Activated naive CD8-positive, alpha-beta T cell treated with anti-CD3 and anti-CD28 coated beads, Interleukin-2, amount 10 ng/mL, durations not matched to agents 7 days and 5 days (primary cell): ENCODE data around the gene AEBP2. TPM values are rescaled to one million over a fixed set of nuclear protein-coding genes. Genes with fewer than 3 reads are reported as not detected.
"Not testable (repeated sequence)": the region's sequence is repeated elsewhere in the genome, so short reads cannot be mapped to it uniquely, and the experiment has no call there.

Experiments
- ATAC-seq: fragments of 150-1000 bp; cut with Tn5 transposase; one replicate; pipeline ENCODE4 v1.10.0; 2021; ENCODE audit warnings: low read depth, moderate library complexity
- POLR2A ChIA-PET: fragments of 350-600 bp; sonication (Branson Sonifier 250); formaldehyde crosslinking; loops from one replicate; lab custom pipeline; 2021; ENCODE audit warnings: antibody characterized with exemption; lab: Charles Lee
- DNase-seq: peaks from one replicate; pipeline ENCODE4 v3.0.0; 2021
- H3K27ac Mint-ChIP-seq: one replicate; pipeline ENCODE4 v1.8.0; 2022; ENCODE audit warnings: mild to moderate bottlenecking, mixed read lengths
- H3K27me3 Mint-ChIP-seq: one replicate; pipeline ENCODE4 v1.8.0; 2022; ENCODE audit warnings: mild to moderate bottlenecking, moderate library complexity, mixed read lengths
- H3K36me3 Mint-ChIP-seq: one replicate; pipeline ENCODE4 v1.8.0; 2021; ENCODE audit warnings: mild to moderate bottlenecking, mixed read lengths
- H3K4me1 Mint-ChIP-seq: one replicate; pipeline ENCODE4 v1.8.0; 2021; ENCODE audit warnings: mixed read lengths
- H3K4me3 Mint-ChIP-seq: one replicate; pipeline ENCODE4 v1.8.0; 2022; ENCODE audit warnings: mild to moderate bottlenecking, moderate library complexity, mixed read lengths
- H3K9me3 Mint-ChIP-seq: one replicate; pipeline ENCODE4 v1.8.0; 2021; ENCODE audit warnings: mixed read lengths
- total RNA-seq, 2 experiments: library from RNA; stranded (reverse); gene quantifications; one replicate each; pipeline ENCODE4 v1.2.3, GENCODE V29; 2021

AEBP2 gene
- total RNA-seq, 2 experiments from 2014 or later: 60.3 to 62.7 TPM

- Mint-ChIP-seq H3K36me3 (peaks cover 5% of the 10 kb centered on the region), H3K9me3 (peaks cover 2% of the 10 kb centered on the region), H3K27me3 (no peaks in the 10 kb centered on the region), H3K4me1 (peaks cover 8% of the 10 kb centered on the region), H3K4me3 (no peak overlapping the region), H3K27ac (no peak overlapping the region)
- DNase-seq (no peak), ATAC-seq (no peak)
- POLR2A ChIA-PET: no interaction called here
Observed at GRCh38 chr12:19410211-19410610, 29.1 kb upstream of the AEBP2 start.

- peaks cover 2% of the 10 kb centered on the region for H3K36me3 Mint-ChIP-seq
- H3K27ac Mint-ChIP-seq: no peak overlapping the region
- H3K9me3 Mint-ChIP-seq: peaks cover under 1% of the 10 kb centered on the region
- H3K4me1 Mint-ChIP-seq: peaks cover 8% of the 10 kb centered on the region
- DNase-seq: no peak
- H3K27me3 Mint-ChIP-seq: no peaks in the 10 kb centered on the region
- ATAC-seq: no peak
- H3K4me3 Mint-ChIP-seq: no peak overlapping the region
- POLR2A ChIA-PET: no interaction called here
Observed at GRCh38 chr12:19410629-19411185, 28.6 kb upstream of the AEBP2 start.

- H3K27ac Mint-ChIP-seq: no peak overlapping the region
- no peak for DNase-seq
- no peaks in the 10 kb centered on the region for H3K27me3 Mint-ChIP-seq
- peak; percentile 36 for ATAC-seq
- POLR2A ChIA-PET: no interaction called here
- peaks cover 2% of the 10 kb centered on the region for H3K36me3 Mint-ChIP-seq
- peaks cover 8% of the 10 kb centered on the region for H3K4me1 Mint-ChIP-seq
- no peak overlapping the region for H3K4me3 Mint-ChIP-seq
- H3K9me3 Mint-ChIP-seq: no peaks in the 10 kb centered on the region
Observed at GRCh38 chr12:19411234-19412204, 27.8 kb upstream of the AEBP2 start.

DNA sequence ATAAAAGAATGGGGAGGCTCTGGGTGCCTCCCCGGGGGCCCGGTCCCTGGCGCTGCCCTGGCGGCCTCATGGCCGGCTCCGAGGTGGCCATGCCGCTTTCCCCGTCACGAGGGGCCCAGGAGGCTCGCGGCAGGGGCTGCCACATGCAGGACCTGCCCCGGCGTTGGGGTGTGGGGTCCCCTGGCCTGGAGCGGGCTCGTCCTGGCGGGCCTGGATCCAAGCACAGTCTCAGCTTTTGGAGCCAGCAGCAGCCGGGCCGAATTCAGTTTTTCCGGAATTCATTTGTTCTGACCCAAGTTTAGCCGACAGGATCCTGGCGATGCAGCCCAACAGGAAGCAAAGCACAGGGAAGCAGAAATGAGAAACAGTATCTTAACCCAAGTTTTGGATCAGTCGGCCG lies 26.4 kb upstream of the AEBP2 start:
- no peak for DNase-seq
- Mint-ChIP-seq H3K4me3 (no peak overlapping the region), H3K4me1 (peaks cover 9% of the 10 kb centered on the region), H3K36me3 (no peaks in the 10 kb centered on the region), H3K9me3 (no peaks in the 10 kb centered on the region), H3K27ac (no peak overlapping the region), H3K27me3 (no peaks in the 10 kb centered on the region)
- ATAC-seq: no peak
- POLR2A ChIA-PET: no interaction called here

DNA sequence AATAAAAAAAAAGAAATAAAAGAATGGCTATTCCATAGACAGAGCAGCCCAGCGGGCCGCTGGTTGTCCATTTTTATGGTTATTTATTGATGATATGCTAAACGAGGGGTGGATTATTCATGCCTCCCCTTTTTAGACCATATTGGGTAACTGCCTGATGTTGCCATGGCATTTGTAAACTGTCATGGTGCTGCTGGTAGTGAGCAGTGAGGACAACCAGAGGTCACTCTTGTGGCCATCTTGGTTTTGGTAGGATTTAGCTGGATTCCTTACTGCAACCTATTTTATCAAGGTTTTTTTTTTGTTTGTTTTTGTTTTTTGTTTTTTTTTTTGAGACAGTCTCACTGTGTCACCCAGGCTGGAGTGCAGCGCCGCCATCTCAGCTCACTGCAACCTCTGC lies 25.7 kb upstream of the AEBP2 start:
- H3K4me3 Mint-ChIP-seq, H3K4me1 Mint-ChIP-seq, H3K9me3 Mint-ChIP-seq, DNase-seq, H3K27ac Mint-ChIP-seq, POLR2A ChIA-PET, ATAC-seq, H3K27me3 Mint-ChIP-seq, H3K36me3 Mint-ChIP-seq: not testable (repeated sequence)

DNA sequence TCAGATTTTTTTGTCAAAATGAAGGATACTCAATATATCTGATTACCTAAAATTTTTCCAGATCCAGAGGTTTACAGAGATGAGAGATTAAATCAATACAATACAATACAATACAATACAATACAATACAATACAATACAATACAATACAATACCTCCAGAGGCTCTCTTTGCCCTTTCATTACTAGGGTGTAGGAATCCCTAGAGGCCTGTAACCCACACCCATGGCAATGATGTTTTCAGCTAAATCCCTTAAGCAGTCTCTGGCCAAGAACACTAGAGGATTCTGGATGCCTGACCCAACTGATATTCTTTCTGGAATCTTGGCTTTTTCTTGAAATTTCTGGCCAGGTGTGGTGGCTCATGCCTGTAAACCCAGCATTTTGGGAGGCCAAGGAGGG lies 23.7 kb upstream of the AEBP2 start:
- peaks cover under 1% of the 10 kb centered on the region for H3K36me3 Mint-ChIP-seq
- no peaks in the 10 kb centered on the region for H3K27me3 Mint-ChIP-seq
- POLR2A ChIA-PET: interaction anchor here (1.2 kb wide), 1 partner anchor 25 kb away, joined by 3 read pairs; no protein-coding TSS in a partner anchor
- ATAC-seq: no peak
- no peak overlapping the region for H3K4me3 Mint-ChIP-seq
- H3K27ac Mint-ChIP-seq: no peak overlapping the region
- H3K9me3 Mint-ChIP-seq: no peaks in the 10 kb centered on the region
- peaks cover 5% of the 10 kb centered on the region for H3K4me1 Mint-ChIP-seq
- no peak for DNase-seq

GRCh38 chr12:19419086-19419485 lies 20.2 kb upstream of the AEBP2 start:
- Mint-ChIP-seq H3K27me3 (no peaks in the 10 kb centered on the region), H3K4me3 (no peak overlapping the region), H3K27ac (no peak overlapping the region), H3K4me1 (peaks cover 14% of the 10 kb centered on the region), H3K9me3 (no peaks in the 10 kb centered on the region), H3K36me3 (peaks cover 3% of the 10 kb centered on the region)
- ATAC-seq: no peak
- no peak for DNase-seq
- POLR2A ChIA-PET: no interaction called here

GRCh38 chr12:19421503-19422282 lies 17.6 kb upstream of the AEBP2 start:
- no peak for DNase-seq
- peaks cover 14% of the 10 kb centered on the region for H3K4me1 Mint-ChIP-seq
- peaks cover 5% of the 10 kb centered on the region for H3K36me3 Mint-ChIP-seq
- peak overlapping the region; percentile 55 for H3K4me3 Mint-ChIP-seq
- peaks cover 1% of the 10 kb centered on the region for H3K9me3 Mint-ChIP-seq
- peak overlapping the region; percentile 85 for H3K27ac Mint-ChIP-seq
- ATAC-seq: peak; percentile 65
- H3K27me3 Mint-ChIP-seq: no peaks in the 10 kb centered on the region
- POLR2A ChIA-PET: interaction anchor here (1.6 kb wide), 1 partner anchor 10 kb away, joined by 5 read pairs; no protein-coding TSS in a partner anchor

- H3K36me3 Mint-ChIP-seq: peaks cover 9% of the 10 kb centered on the region
- H3K4me3 Mint-ChIP-seq: no peak overlapping the region
- H3K27me3 Mint-ChIP-seq: no peaks in the 10 kb centered on the region
- H3K4me1 Mint-ChIP-seq: peaks cover 16% of the 10 kb centered on the region
- POLR2A ChIA-PET: interaction anchor here (1.6 kb wide), 1 partner anchor 8 kb away, joined by 5 read pairs; no protein-coding TSS in a partner anchor
- H3K9me3 Mint-ChIP-seq: peaks cover 5% of the 10 kb centered on the region
- ATAC-seq (no peak), DNase-seq (no peak)
- no peak overlapping the region for H3K27ac Mint-ChIP-seq
Observed at GRCh38 chr12:19423166-19423930, 15.9 kb upstream of the AEBP2 start.

DNA sequence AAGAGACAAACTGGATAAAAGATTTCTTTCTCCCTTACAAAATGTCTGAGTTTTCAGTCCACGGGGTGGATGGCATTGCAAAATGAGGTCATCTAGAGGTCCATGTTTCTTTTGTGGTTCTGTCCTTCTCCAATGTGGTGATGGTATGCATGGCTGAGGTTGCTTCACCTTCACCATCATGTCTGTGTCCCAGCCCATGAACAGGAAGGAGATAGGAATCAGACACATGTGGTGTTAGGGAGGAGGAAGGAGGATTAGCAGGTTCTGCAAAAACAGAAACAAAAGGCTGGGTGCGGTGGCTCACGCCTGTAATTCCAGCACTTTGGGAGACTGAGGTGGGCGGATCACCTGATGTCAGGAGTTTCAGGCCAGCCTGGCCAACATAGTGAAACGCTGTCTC lies 11.0 kb upstream of the AEBP2 start:
- ATAC-seq: no peak
- Mint-ChIP-seq H3K4me1 (peaks cover 26% of the 10 kb centered on the region), H3K27ac (no peak overlapping the region), H3K27me3 (no peaks in the 10 kb centered on the region), H3K36me3 (peaks cover 13% of the 10 kb centered on the region), H3K9me3 (peaks cover 5% of the 10 kb centered on the region), H3K4me3 (no peak overlapping the region)
- POLR2A ChIA-PET: no interaction called here
- DNase-seq: no peak

- POLR2A ChIA-PET, ATAC-seq, H3K4me3 Mint-ChIP-seq, H3K27ac Mint-ChIP-seq, H3K27me3 Mint-ChIP-seq, H3K9me3 Mint-ChIP-seq, DNase-seq: not testable (repeated sequence)
- peaks cover 11% of the 10 kb centered on the region for H3K36me3 Mint-ChIP-seq
- peaks cover 28% of the 10 kb centered on the region for H3K4me1 Mint-ChIP-seq
Observed at GRCh38 chr12:19429491-19429890, 9.8 kb upstream of the AEBP2 start.

DNA sequence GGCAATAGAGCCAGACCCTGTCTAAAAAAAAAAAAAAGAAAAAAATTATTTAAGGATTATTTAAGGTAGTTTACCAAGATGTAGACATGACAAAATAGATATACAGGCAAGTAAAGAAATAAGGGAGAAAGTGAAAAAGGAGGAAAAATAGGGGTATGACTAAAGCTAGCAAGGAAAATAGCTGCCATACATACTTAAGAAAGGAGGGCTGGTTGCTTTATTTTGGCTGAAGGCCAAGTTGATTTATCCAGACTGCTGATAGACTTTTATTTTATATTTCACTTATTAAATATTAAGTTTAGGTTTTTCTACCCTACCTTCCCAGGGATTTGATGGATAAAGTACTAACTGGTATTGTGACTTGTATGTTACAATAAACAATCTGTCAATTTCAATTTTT lies 8.3 kb upstream of the AEBP2 start:
- Mint-ChIP-seq H3K36me3 (peaks cover 9% of the 10 kb centered on the region), H3K9me3 (peaks cover 5% of the 10 kb centered on the region), H3K27me3 (no peaks in the 10 kb centered on the region), H3K4me1 (peaks cover 39% of the 10 kb centered on the region), H3K4me3 (no peak overlapping the region), H3K27ac (peak overlapping the region; percentile 90)
- DNase-seq (no peak), ATAC-seq (no peak)
- POLR2A ChIA-PET: interaction anchor here (1.9 to 2.6 kb wide), 2 partner anchors 9 kb away, joined by 5 to 9 read pairs; partner anchors contain the start of gene AEBP2
